Measurements from ENCODE around the gene PKM.

DNA sequence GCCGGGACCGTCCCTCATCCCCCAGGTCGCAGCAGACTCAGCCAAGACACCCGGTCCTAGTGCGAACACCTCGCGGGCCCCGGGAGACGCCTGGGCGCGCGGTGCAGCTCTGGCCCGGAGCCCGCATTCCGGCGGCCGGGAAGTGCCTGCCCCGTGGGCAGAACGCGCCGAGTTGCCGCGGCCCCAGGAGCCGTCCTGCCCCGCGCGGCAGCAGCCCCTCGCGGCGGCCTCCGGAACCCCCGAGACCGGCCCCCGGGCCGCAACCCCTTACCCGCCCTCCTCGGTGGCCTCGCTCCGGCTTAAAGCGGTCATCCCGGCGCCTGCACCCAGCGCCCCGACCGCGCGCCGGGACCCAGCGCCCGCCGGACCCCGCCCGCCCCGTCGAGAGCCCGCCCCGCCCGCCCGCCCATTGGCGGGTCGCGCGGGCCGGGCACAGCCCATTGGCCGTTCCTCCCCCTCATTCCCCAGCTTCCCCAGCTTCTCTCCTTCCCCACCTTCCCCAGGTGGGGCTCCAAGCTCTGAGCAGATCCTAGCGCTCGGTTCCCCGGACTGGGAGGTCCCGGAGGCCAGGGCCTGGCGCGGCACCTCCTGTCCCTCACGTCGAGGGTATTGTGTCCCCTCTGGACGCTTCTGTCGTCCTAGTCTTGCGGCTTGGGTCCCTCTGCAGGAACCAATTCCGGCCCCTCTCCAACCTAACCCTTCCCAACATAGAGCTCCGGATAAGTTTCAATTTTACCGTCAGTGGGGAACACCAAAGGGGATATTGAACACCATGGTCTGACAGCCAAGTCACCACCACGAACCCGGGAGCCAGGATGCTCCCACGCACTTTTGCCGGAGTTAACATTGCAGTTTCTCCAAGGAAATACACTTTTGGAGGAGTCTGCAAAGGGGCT, 33.3 kb downstream of the PKM start, which contains the start of gene GRAMD2A:
- TF ChIP-seq POLR2A (IDR thresholded peaks at IDR 0.05; ENCODE audit: low read depth, low read length) (no peak), POLR2AphosphoS5 (IDR thresholded peaks at IDR 0.05; ENCODE audit: low read depth, low read length) (no peak), POU2F2 (IDR thresholded peaks at IDR 0.05; ENCODE audit: low read depth, low read length) (no peak), TAF1 (IDR thresholded peaks at IDR 0.05; ENCODE audit: low read depth, low read length) (no peak), SPI1 (IDR thresholded peaks at IDR 0.05; ENCODE audit: low read depth, low read length) (no peak)
